IPS-11a (cell line): ENCODE data around the gene GPC5.
"Not testable (repeated sequence)": the region's sequence is repeated elsewhere in the genome, so short reads cannot be mapped to it uniquely, and the experiment has no call there.

Experiments used
- H3K4me3 ChIP-seq: one replicate; pipeline ENCODE4 v1.5.1; 2013; ENCODE audit warnings: low read depth, low read length, control low read depth

GPC5 gene

GRCh38 chr13:92896842-92897241 lies 1498.4 kb downstream of the GPC5 start:
- H3K4me3 ChIP-seq: no peak overlapping the region

GRCh38 chr13:92898946-92899345 lies 1500.5 kb downstream of the GPC5 start:
- not testable (repeated sequence) for H3K4me3 ChIP-seq

- H3K4me3 ChIP-seq: no peak overlapping the region
Observed at GRCh38 chr13:92900446-92900845, 1502.0 kb downstream of the GPC5 start.

GRCh38 chr13:92901739-92902138 lies 1503.3 kb downstream of the GPC5 start:
- no peak overlapping the region for H3K4me3 ChIP-seq

GRCh38 chr13:92912629-92913028 lies 1514.2 kb downstream of the GPC5 start:
- no peak overlapping the region for H3K4me3 ChIP-seq

GRCh38 chr13:92913840-92914239 lies 1515.4 kb downstream of the GPC5 start:
- H3K4me3 ChIP-seq: no peak overlapping the region
